NCI-H82 treated with DMSO at 0.1 percent for 48 hours (cell line): ENCODE data around the gene TNIP2.
"Not testable (repeated sequence)": the region's sequence is repeated elsewhere in the genome, so short reads cannot be mapped to it uniquely, and the experiment has no call there.

Experiments used
- DNase-seq: peaks from one replicate; lab custom pipeline; 2025; ENCODE audit not compliant: unreplicated experiment; lab: John Stamatoyannopoulos, UW

The TNIP2 gene

DNA sequence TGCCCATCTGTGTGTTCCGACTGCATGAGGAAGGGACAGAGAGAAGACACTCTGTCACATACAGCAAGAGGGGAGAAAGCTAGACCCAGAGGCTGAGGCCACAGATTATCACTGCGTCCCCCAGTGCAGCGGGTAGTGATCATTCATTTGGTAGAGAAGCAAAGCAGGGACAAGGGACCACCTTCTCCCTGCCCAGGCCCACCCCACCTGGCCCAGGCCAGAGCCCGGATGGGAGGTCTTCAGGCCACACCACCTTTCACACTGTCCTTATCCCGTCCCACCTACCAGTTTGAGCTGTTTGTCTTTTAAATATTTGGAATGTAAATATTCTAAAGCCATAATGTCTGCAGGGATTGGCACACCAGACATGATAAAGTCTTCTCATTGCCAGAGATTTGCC is 10.6 kb downstream of the TNIP2 start:
- no peak for DNase-seq

DNA sequence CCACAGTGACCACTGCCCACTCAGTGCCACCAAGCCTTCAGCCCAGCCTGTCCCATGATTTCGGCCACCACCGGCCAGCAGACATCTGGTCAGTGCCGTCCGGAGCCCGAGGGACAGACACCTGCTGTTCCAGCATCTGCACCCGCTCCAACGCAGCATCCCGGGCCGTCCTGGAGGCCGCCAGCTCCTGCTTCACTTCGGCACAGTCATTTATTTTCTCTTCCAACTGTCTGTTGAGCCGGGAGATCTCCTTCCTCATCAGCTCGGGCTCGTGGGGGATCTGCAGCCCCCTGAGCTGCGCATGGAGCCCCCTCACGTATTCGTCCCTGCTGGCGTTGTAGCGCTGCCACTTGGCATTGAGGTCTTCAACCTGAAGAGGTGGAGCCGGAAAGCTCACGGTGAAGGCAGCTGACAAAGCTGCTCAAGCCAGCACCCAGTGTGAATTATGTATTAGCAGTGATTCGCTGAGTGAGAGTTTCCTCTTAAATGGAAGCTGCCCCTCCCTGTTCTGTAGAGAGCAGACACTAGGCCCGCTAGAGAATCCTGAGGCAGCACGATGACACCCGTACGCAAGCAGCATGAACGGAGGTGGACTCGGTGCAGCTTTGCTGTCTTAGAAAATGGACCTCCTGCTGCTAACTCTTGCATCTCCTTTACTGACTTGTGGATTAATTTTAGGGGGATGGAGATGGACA is 11.4 kb downstream of the TNIP2 start:
- no peak for DNase-seq

GRCh38 chr4:2743518-2744445 is 12.4 kb downstream of the TNIP2 start:
- no peak for DNase-seq

- no peak for DNase-seq
Measured at GRCh38 chr4:2742823-2743517, 13.2 kb downstream of the TNIP2 start.

- DNase-seq = no peak
Measured at GRCh38 chr4:2742081-2742822, 13.9 kb downstream of the TNIP2 start.

- DNase-seq = no peak
Measured at GRCh38 chr4:2741626-2742025, 14.5 kb downstream of the TNIP2 start.

DNA sequence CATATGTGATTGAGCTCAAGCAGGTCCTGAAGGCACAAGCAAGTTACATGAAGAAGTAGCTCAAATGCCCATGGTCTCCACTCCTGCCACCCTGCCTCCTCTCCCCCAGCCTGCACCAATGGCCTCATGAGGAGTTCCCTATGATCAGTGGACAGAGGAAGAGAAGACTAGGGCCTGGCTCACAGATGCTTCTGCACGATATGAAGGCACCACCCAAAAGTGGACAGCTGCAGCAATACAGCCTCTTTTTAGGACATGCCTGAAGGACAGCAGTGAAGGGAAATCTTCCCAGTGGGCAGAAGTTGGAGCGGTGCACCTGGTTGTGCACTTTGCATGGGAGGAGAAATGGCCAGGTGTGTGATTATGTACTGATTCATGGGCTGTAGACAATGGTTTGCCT is 17.8 kb downstream of the TNIP2 start:
- not testable (repeated sequence) for DNase-seq

- DNase-seq = no peak
Measured at GRCh38 chr4:2735869-2736268, 20.3 kb downstream of the TNIP2 start.

DNA sequence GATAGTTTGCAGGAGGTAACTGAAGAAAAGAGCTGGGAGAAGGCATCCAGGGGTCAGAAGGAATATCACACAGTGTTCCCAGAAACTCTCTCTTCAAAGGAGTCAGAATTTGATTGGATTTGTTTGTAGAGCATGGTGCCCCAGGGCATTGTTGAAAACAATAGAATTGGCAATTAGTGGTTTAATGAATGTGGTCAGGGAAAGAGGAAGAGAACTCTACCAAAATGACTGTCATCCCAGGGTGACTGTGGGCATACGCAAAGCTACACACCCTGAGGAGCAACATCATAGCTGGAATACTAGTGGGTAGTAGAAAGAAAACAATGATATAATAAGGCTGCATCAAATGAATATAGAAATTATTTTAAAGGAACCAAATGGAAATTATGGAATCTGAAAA is 21.5 kb downstream of the TNIP2 start:
- no peak for DNase-seq

DNA sequence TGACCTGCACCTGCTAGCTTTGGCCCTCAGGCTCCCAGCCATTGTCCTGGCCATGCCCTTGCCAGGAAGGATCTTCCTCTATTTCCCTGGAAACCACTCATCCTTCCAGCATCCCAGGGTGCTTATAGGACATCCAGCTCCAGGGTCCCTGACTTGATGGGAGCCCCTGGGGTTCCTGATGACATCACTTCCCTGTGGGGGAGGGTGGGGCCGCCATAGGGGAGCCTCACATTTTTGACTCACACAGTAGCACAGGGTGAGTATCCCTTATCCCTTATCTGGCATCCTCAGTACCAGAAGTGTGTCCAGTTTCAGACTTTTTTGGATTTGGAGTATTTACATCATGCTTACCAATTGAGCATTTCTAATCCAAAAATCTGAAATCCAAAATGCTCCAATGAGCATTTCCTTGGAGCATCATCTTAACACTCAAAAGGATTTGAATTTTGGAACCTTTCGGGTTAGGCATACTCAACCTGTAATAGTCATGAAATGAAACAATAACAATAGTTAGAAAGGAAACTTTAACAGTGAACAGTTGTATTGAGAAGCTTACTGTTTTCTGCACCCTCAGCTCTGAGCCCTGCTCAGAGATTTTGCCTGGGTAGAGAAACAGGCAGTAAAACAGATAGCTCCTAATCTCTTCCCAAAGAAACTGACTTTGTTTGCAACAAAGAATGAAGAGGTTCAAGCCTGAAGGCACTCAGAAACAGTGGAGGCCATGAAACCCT is 22.1 kb downstream of the TNIP2 start:
- DNase-seq = no peak

- no peak for DNase-seq
Measured at GRCh38 chr4:2733001-2733843, 22.9 kb downstream of the TNIP2 start.

GRCh38 chr4:2732526-2732925 is 23.6 kb downstream of the TNIP2 start:
- DNase-seq = no peak

GRCh38 chr4:2731907-2732317 is 24.2 kb downstream of the TNIP2 start:
- DNase-seq = no peak

GRCh38 chr4:2729533-2729875 is 26.6 kb downstream of the TNIP2 start:
- no peak for DNase-seq

DNA sequence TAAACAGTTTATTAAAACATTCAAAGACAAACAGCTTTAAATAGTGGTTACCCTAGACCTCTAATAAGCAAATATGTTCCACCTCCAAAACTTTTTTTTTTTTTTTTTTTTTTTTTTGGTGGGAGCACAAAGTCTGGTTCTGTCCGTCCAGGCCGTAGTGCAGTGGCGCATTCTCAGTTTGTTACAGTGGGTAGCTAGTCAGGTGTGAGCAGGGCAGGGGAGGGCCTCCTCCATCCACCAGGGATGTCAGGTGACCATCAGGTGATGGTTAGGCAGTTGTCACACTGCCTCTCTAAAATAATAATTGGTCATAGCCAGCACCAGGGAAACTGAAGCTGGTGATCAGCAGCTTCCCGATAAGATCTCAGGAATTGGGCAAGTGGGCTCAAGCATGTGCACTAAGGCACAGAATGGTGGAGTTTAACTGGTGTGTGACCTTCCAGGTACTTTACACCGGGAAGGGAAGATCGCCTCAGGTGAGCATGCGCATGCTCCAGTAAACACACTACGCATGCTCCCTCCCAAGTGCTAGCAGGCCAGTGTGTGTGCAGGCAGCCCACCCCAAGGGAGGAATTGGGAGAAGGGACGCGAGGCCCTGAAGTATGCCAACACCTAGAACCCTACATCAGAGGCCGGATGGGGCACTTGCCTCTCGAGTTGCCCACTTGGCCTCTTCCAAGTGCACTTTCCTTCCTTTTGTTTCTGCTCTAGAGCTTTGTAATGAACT is 27.2 kb downstream of the TNIP2 start:
- no peak for DNase-seq

GRCh38 chr4:2728221-2728620 is 27.9 kb downstream of the TNIP2 start:
- DNase-seq = no peak

DNA sequence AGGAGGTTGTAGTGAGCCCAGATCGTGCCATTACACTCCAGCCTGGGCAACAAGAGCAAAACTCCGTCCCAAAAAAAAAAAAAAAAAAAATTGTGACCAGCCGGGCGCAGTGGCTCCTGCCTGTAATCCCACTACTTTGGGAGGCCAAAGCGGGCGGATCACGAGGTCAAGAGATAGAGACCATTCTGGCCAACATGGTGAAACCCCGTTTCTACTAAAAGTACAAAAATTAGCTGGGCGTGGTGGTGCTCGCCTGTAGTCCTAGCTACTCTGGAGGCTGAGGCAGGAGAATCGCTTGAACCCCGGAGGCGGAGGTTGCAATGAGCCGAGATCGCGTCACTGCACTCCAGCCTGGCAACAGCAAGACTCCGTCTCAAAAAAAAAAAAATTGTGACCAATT is 29.3 kb downstream of the TNIP2 start:
- not testable (repeated sequence) for DNase-seq

- no peak for DNase-seq
Measured at GRCh38 chr4:2725380-2725779, 30.8 kb downstream of the TNIP2 start.

GRCh38 chr4:2723751-2724150 is 32.4 kb downstream of the TNIP2 start:
- DNase-seq = no peak
